ENCODE results near the gene ASB16.
"Not testable (repeated sequence)": the region's sequence is repeated elsewhere in the genome, so short reads cannot be mapped to it uniquely, and the experiment has no call there.

ASB16 gene

GRCh38 chr17:44144966-44145739, 25.4 kb upstream of the ASB16 start:
- no peak for TF ChIP-seq EZH2phosphoT487 (IDR thresholded peaks at IDR 0.05; ENCODE audit: low read length)
- TF ChIP-seq, protein P1, sequence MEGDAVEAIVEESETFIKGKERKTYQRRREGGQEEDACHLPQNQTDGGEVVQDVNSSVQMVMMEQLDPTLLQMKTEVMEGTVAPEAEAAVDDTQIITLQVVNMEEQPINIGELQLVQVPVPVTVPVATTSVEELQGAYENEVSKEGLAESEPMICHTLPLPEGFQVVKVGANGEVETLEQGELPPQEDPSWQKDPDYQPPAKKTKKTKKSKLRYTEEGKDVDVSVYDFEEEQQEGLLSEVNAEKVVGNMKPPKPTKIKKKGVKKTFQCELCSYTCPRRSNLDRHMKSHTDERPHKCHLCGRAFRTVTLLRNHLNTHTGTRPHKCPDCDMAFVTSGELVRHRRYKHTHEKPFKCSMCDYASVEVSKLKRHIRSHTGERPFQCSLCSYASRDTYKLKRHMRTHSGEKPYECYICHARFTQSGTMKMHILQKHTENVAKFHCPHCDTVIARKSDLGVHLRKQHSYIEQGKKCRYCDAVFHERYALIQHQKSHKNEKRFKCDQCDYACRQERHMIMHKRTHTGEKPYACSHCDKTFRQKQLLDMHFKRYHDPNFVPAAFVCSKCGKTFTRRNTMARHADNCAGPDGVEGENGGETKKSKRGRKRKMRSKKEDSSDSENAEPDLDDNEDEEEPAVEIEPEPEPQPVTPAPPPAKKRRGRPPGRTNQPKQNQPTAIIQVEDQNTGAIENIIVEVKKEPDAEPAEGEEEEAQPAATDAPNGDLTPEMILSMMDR (IDR thresholded peaks at IDR 0.05; ENCODE audit: low read length) = no peak
- TF ChIP-seq EZH2 (optimal IDR thresholded peaks at IDR 0.05; ENCODE audit: low read depth, low read length) = no peak
- H3F3A ChIP-seq (ENCODE audit: insufficient read depth, low read length) = 0 out of 2 replicates have a peak, but pooled peaks cover 3% of the 10 kb centered on the region
- no peaks in the 10 kb centered on the region for H4K20me1 ChIP-seq (ENCODE audit: insufficient read depth, low read length)
- H3K9me2 ChIP-seq (replicated peaks; ENCODE audit: insufficient read depth, low read length) = no peaks in the 10 kb centered on the region
- H2AFZ ChIP-seq (ENCODE audit: low read length) = no peak overlapping the region
- no peaks in the 10 kb centered on the region for H3K27me3 ChIP-seq (replicated peaks; ENCODE audit: insufficient read depth, low read length)
- DNase-seq = no peak
- H3K4me2 ChIP-seq (ENCODE audit: low read depth, low read length) = no peak overlapping the region
- no peak overlapping the region for H3K4me3 ChIP-seq (ENCODE audit: low read length)
- no peak overlapping the region for H3K27ac ChIP-seq (ENCODE audit: low read length)
- no peaks in the 10 kb centered on the region for H3K9me3 ChIP-seq (replicated peaks; ENCODE audit: insufficient read depth, low read length)
- H3K36me3 ChIP-seq (replicated peaks; ENCODE audit: insufficient read depth, low read length) = no peaks in the 10 kb centered on the region; the same call in 1 of the 2 replicates
- H3K9ac ChIP-seq (ENCODE audit: low read length) = no peak overlapping the region
- H3K4me1 ChIP-seq (ENCODE audit: low read length) = peaks cover 10% of the 10 kb centered on the region; the same call in 1 of the 2 replicates
- peaks cover 35% of the 10 kb centered on the region for H3K79me2 ChIP-seq (ENCODE audit: low read length)

DNA sequence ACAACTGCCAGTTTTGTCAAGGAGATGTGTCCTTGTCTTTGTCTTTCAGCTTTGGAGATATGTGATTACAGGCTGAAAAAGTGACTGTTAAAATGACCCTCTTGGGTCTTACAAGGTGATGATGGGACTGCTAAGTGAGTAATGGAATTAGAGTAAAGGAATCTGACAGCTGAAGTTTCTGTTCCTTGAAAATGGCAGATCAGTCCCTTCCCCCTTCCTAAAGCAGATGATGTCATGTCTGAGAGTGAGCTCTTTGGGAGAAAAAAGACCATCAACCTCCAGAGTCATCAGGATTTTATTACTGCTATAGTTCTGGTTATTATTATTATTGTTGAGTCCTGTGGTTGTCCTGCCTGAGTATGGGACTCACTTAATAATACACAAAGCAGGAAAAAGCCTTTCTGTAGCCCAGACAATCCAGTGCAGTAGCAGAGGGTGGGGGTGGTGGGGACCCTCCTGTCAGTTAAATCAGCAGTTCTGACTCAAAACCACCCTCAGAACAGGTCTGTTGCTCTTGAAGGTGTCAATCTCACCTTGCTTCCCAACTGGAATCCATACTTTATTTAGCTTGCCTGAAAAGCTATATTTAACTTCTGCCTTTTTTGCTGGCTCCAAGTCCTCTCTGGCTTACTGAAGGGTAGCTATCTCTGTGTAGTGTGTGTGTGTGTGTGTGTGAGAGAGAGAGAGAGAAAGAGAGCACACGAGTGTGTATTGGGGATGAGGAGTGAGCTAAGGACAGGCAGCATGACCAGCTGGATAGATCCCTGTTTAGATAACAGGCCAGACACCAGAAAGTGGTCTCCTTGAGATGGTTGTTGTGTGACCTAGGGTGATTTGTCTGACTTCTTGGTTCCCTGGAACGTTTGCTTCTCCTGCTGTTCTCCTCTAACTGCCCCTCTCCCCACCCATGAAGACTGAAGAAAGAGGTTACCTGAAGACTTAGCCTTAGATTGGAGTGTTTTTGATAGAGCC, 23.8 kb upstream of the ASB16 start:
- DNase-seq = no peak
- Histone ChIP-seq H3K9ac (ENCODE audit: low read length) (no peak overlapping the region), H3K27me3 (replicated peaks; ENCODE audit: insufficient read depth, low read length) (no peaks in the 10 kb centered on the region), H3K36me3 (replicated peaks; ENCODE audit: insufficient read depth, low read length) (no peaks in the 10 kb centered on the region; the same call in 1 of the 2 replicates), H4K20me1 (ENCODE audit: insufficient read depth, low read length) (no peaks in the 10 kb centered on the region), H3K27ac (ENCODE audit: low read length) (no peak overlapping the region), H3K4me2 (ENCODE audit: low read depth, low read length) (no peak overlapping the region), H3K9me2 (replicated peaks; ENCODE audit: insufficient read depth, low read length) (no peaks in the 10 kb centered on the region), H3K4me3 (ENCODE audit: low read length) (no peak overlapping the region), H3K4me1 (ENCODE audit: low read length) (peaks cover 6% of the 10 kb centered on the region; the same call in 1 of the 2 replicates), H3F3A (ENCODE audit: insufficient read depth, low read length) (0 out of 2 replicates have a peak, but pooled peaks cover 3% of the 10 kb centered on the region), H3K9me3 (replicated peaks; ENCODE audit: insufficient read depth, low read length) (no peaks in the 10 kb centered on the region), H2AFZ (ENCODE audit: low read length) (no peak overlapping the region), H3K79me2 (ENCODE audit: low read length) (peaks cover 46% of the 10 kb centered on the region)
- TF ChIP-seq, protein P1 (IDR thresholded peaks at IDR 0.05; ENCODE audit: low read length) = no peak
- no peak for TF ChIP-seq EZH2 (optimal IDR thresholded peaks at IDR 0.05; ENCODE audit: low read depth, low read length)
- no peak for TF ChIP-seq EZH2phosphoT487 (IDR thresholded peaks at IDR 0.05; ENCODE audit: low read length)

GRCh38 chr17:44147812-44148211, 22.7 kb upstream of the ASB16 start:
- H3K36me3 ChIP-seq (replicated peaks; ENCODE audit: insufficient read depth, low read length) = no peaks in the 10 kb centered on the region; the same call in 1 of the 2 replicates
- H3K4me2 ChIP-seq (ENCODE audit: low read depth, low read length) = no peak overlapping the region
- no peak overlapping the region for H3K27ac ChIP-seq (ENCODE audit: low read length)
- no peaks in the 10 kb centered on the region for H3F3A ChIP-seq (ENCODE audit: insufficient read depth, low read length)
- no peaks in the 10 kb centered on the region for H3K9me2 ChIP-seq (replicated peaks; ENCODE audit: insufficient read depth, low read length)
- no peak overlapping the region for H3K9ac ChIP-seq (ENCODE audit: low read length)
- no peak overlapping the region for H2AFZ ChIP-seq (ENCODE audit: low read length)
- H3K9me3 ChIP-seq (replicated peaks; ENCODE audit: insufficient read depth, low read length) = no peaks in the 10 kb centered on the region
- peaks cover 3% of the 10 kb centered on the region; the same call in 1 of the 2 replicates for H3K4me1 ChIP-seq (ENCODE audit: low read length)
- TF ChIP-seq EZH2phosphoT487 (IDR thresholded peaks at IDR 0.05; ENCODE audit: low read length) = no peak
- TF ChIP-seq, protein P1 (IDR thresholded peaks at IDR 0.05; ENCODE audit: low read length) = no peak
- TF ChIP-seq EZH2 (optimal IDR thresholded peaks at IDR 0.05; ENCODE audit: low read depth, low read length) = no peak
- H3K79me2 ChIP-seq (ENCODE audit: low read length) = peaks cover 42% of the 10 kb centered on the region
- no peak for DNase-seq
- no peak overlapping the region for H3K4me3 ChIP-seq (ENCODE audit: low read length)
- no peaks in the 10 kb centered on the region for H4K20me1 ChIP-seq (ENCODE audit: insufficient read depth, low read length)
- H3K27me3 ChIP-seq (replicated peaks; ENCODE audit: insufficient read depth, low read length) = no peaks in the 10 kb centered on the region

- DNase-seq; H3K9me3 ChIP-seq (replicated peaks; ENCODE audit: insufficient read depth, low read length); H3K27me3 ChIP-seq (replicated peaks; ENCODE audit: insufficient read depth, low read length); H3K36me3 ChIP-seq (replicated peaks; ENCODE audit: insufficient read depth, low read length); H3K4me1 ChIP-seq (ENCODE audit: low read length); H3K9ac ChIP-seq (ENCODE audit: low read length); H3K4me2 ChIP-seq (ENCODE audit: low read depth, low read length); H4K20me1 ChIP-seq (ENCODE audit: insufficient read depth, low read length); H3K9me2 ChIP-seq (replicated peaks; ENCODE audit: insufficient read depth, low read length); H2AFZ ChIP-seq (ENCODE audit: low read length); H3K4me3 ChIP-seq (ENCODE audit: low read length); H3K27ac ChIP-seq (ENCODE audit: low read length); H3F3A ChIP-seq (ENCODE audit: insufficient read depth, low read length): not testable (repeated sequence)
- H3K79me2 ChIP-seq (ENCODE audit: low read length) = peaks cover 36% of the 10 kb centered on the region
These were observed 21.4 kb upstream of the ASB16 start for GRCh38 chr17:44149066-44149465.
